Measurements from ENCODE around the gene NIFK.
"Not testable (repeated sequence)": the region's sequence is repeated elsewhere in the genome, so short reads cannot be mapped to it uniquely, and the experiment has no call there.

The NIFK gene

GRCh38 chr2:121690572-121690971 lies 46.1 kb downstream of the NIFK start:
- not testable (repeated sequence) for DNase-seq

DNA sequence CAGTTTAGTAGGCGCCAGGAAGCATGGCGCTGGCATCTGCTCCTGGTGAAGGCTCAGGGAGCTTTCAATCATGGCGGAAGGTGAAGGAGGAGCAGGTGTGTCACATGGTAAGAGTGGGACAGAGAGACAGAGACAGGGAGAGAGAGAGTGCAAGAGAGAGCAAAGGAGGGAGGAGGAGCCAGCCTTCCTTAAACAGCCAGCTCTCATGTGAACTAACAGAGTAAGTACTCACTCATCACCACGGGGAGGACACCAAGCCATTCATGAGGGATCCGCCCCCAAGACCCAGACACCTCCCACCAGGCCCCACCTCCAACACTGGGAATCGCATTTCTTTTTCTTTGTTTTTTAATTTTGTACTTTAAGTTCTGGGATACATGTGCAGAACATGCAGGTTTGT lies 46.6 kb downstream of the NIFK start:
- no peak for DNase-seq

DNA sequence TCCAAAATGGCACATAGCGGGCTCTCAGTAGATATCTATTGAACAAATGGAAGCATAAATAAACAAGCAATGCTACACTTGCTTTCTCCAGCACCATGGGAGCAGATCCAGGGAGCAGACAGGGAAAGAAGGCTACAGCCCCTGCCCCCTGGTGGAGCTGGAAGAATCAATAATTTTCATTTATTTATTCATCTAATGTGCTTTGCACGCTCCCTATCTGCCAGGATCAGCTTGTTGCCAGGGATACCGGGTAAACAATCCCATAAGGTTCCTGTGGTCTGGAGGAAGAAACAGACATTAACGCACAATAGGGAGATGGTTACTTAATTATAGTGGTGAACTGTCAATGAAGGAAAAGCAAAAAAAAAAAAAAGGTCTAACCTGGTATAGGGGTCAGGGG lies 47.3 kb downstream of the NIFK start:
- peak; percentile 7 for DNase-seq

- no peak for DNase-seq
Measured at GRCh38 chr2:121688820-121689219, 47.9 kb downstream of the NIFK start.

DNA sequence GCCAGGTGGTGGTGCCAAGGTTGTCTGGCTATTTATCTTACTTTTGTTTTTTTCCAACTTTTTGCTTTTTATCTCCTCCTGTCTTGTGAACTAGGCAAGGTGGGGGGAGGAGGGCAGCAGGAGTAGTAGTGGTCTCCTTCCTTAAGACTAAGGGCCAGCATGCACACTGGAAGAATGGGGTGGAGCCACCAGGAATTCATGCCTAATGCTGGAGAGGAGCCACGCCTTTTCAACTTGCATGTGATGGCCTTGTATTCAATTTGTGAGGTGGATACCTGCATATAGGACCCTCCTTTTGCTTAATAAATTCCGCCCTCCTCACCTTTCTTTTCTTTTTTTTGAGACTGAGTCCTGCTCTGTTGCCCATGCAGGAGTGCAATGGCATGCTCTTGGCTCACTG lies 49.8 kb downstream of the NIFK start:
- no peak for DNase-seq

GRCh38 chr2:121686218-121686617 lies 50.5 kb downstream of the NIFK start:
- no peak for DNase-seq

GRCh38 chr2:121682396-121683298 lies 54.0 kb downstream of the NIFK start:
- no peak for DNase-seq

DNA sequence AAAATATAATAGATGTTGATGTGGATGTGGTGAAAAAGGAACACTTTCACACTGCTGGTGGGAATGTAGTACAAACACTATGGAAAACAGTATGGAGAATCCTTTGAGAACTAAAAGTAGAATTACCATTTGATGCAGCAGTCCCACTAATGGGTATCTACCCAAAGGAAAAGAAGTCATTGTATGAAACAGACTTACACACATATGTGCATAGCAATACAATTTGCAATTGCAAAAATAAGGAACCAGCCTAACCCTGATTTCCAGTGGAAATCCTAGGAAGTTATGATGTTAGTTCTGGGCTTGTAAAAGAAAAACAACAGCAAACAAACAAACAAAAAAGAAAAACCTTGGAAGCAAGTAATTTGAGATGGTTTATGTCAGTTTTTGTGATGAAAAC lies 58.8 kb downstream of the NIFK start:
- no peak for DNase-seq
